ENCODE measurements around the gene RAB3IL1. TPM values are rescaled to one million over a fixed set of nuclear protein-coding genes. Genes with fewer than 3 reads are reported as not detected.

The RAB3IL1 gene
- total RNA-seq, 1 donor from 2014 or later: 1.3 TPM

- H3K36me3 Mint-ChIP-seq (ENCODE audit: unreplicated experiment): peaks cover 17% of the 10 kb centered on the region
- no peak for DNase-seq
- no peak for TF ChIP-seq CTCF (IDR thresholded peaks at IDR 0.05; ENCODE audit: partially characterized antibody, unreplicated experiment)
These were observed 41.7 kb upstream of the RAB3IL1 start for GRCh38 chr11:61959114-61959513.

GRCh38 chr11:61958590-61958989 is 41.2 kb upstream of the RAB3IL1 start:
- no peak for DNase-seq
- TF ChIP-seq CTCF (IDR thresholded peaks at IDR 0.05; ENCODE audit: partially characterized antibody, unreplicated experiment): no peak
- H3K36me3 Mint-ChIP-seq (ENCODE audit: unreplicated experiment): peaks cover 12% of the 10 kb centered on the region
- no peak overlapping the region for H3K4me3 Mint-ChIP-seq (ENCODE audit: unreplicated experiment)
- peaks cover 6% of the 10 kb centered on the region for H3K9me3 Mint-ChIP-seq (ENCODE audit: unreplicated experiment)
- H3K27ac Mint-ChIP-seq (ENCODE audit: unreplicated experiment): no peak overlapping the region
- H3K27me3 Mint-ChIP-seq (ENCODE audit: unreplicated experiment): peaks cover 12% of the 10 kb centered on the region
- H3K4me1 Mint-ChIP-seq (ENCODE audit: low read depth, unreplicated experiment): no peaks in the 10 kb centered on the region

More at GRCh38 chr11:61959114-61959513, 41.7 kb upstream of the RAB3IL1 start:
- H3K4me3 Mint-ChIP-seq (ENCODE audit: unreplicated experiment): no peak overlapping the region
- H3K9me3 Mint-ChIP-seq (ENCODE audit: unreplicated experiment): peaks cover 6% of the 10 kb centered on the region
- H3K27me3 Mint-ChIP-seq (ENCODE audit: unreplicated experiment): peaks cover 10% of the 10 kb centered on the region
- H3K4me1 Mint-ChIP-seq (ENCODE audit: low read depth, unreplicated experiment): no peaks in the 10 kb centered on the region
- H3K27ac Mint-ChIP-seq (ENCODE audit: unreplicated experiment): no peak overlapping the region

- DNase-seq: no peak
- peaks cover 6% of the 10 kb centered on the region for H3K9me3 Mint-ChIP-seq (ENCODE audit: unreplicated experiment)
- H3K27ac Mint-ChIP-seq (ENCODE audit: unreplicated experiment): no peak overlapping the region
- peaks cover 12% of the 10 kb centered on the region for H3K27me3 Mint-ChIP-seq (ENCODE audit: unreplicated experiment)
- H3K36me3 Mint-ChIP-seq (ENCODE audit: unreplicated experiment): peaks cover 4% of the 10 kb centered on the region
- TF ChIP-seq CTCF (IDR thresholded peaks at IDR 0.05; ENCODE audit: partially characterized antibody, unreplicated experiment): no peak
- no peaks in the 10 kb centered on the region for H3K4me1 Mint-ChIP-seq (ENCODE audit: low read depth, unreplicated experiment)
- H3K4me3 Mint-ChIP-seq (ENCODE audit: unreplicated experiment): no peak overlapping the region
These were observed 39.8 kb upstream of the RAB3IL1 start for GRCh38 chr11:61957021-61957770.

- no peak for DNase-seq
- no peak for TF ChIP-seq CTCF (IDR thresholded peaks at IDR 0.05; ENCODE audit: partially characterized antibody, unreplicated experiment)
- H3K27ac Mint-ChIP-seq (ENCODE audit: unreplicated experiment): no peak overlapping the region
- no peak overlapping the region for H3K4me3 Mint-ChIP-seq (ENCODE audit: unreplicated experiment)
- H3K4me1 Mint-ChIP-seq (ENCODE audit: low read depth, unreplicated experiment): no peaks in the 10 kb centered on the region
- H3K36me3 Mint-ChIP-seq (ENCODE audit: unreplicated experiment): peaks cover 4% of the 10 kb centered on the region
- peaks cover 6% of the 10 kb centered on the region for H3K9me3 Mint-ChIP-seq (ENCODE audit: unreplicated experiment)
- peaks cover 11% of the 10 kb centered on the region for H3K27me3 Mint-ChIP-seq (ENCODE audit: unreplicated experiment)
These were observed 39.0 kb upstream of the RAB3IL1 start for GRCh38 chr11:61956191-61957020.

Data from glutamatergic neuron (in vitro differentiated cells).